ENCODE data around the gene MRAS. TPM values are rescaled to one million over a fixed set of nuclear protein-coding genes. Genes with fewer than 3 reads are reported as not detected.

The MRAS gene
- polyA plus RNA-seq, 1 donor (not counting 4 experiments of a cell fraction or from before 2014, with no cell fraction given), result 7.7 TPM

GRCh38 chr3:138404121-138404520 lies 55.7 kb downstream of the MRAS start:
- Histone ChIP-seq H3K79me2 (ENCODE audit: control insufficient read depth, insufficient read depth, low read length) (no peaks in the 10 kb centered on the region), H3K9me1 (ENCODE audit: control insufficient read depth, extremely low read depth, insufficient read depth, low read length) (no peaks in the 10 kb centered on the region), H3K9me3 (ENCODE audit: control insufficient read depth, low read depth, low read length) (no peaks in the 10 kb centered on the region), H3K4me1 (ENCODE audit: control insufficient read depth, extremely low read depth, insufficient read depth, low read length) (no peaks in the 10 kb centered on the region), H3K9ac (ENCODE audit: control insufficient read depth, extremely low read depth, insufficient read depth, low read length) (no peak overlapping the region), H3K27ac (ENCODE audit: control insufficient read depth, insufficient read depth, low read length) (no peak overlapping the region), H3K4me3 (ENCODE audit: control insufficient read depth in 2 of 3, extremely low read depth in 1 of 3, insufficient read depth in 2 of 3, low read depth in 1 of 3, low read length in 3 of 3) (no peak overlapping the region), H4K20me1 (ENCODE audit: control insufficient read depth, extremely low read depth, insufficient read depth, low read length) (no peaks in the 10 kb centered on the region), H2AFZ (ENCODE audit: control insufficient read depth, low read length) (no peak overlapping the region), H3K27me3 (ENCODE audit: control insufficient read depth, extremely low read depth, insufficient read depth, low read length) (peaks cover 3% of the 10 kb centered on the region), H3K36me3 (ENCODE audit: control insufficient read depth in 2 of 2, extremely low read depth in 1 of 2, insufficient read depth in 2 of 2, low read length in 2 of 2) (no peaks in the 10 kb centered on the region), H3K4me2 (ENCODE audit: control insufficient read depth, extremely low read depth, insufficient read depth, low read depth, low read length) (no peak overlapping the region)
- dilution Hi-C loops (cut with MboI; ENCODE audit: extremely low pct_ligation_motif_present, low sequenced_read_pairs), result no loop called here
- TF ChIP-seq CTCF (optimal IDR thresholded peaks at IDR 0.05 in 1 of 3, IDR thresholded peaks at IDR 0.05 in 1 of 3, conservative IDR thresholded peaks at IDR 0.05 in 1 of 3; ENCODE audit: extremely low read depth in 1 of 3, insufficient read depth in 2 of 3, low read length in 3 of 3) (no peak), EZH2 (IDR thresholded peaks at IDR 0.05; ENCODE audit: low read length) (no peak)
- DNase-seq (ENCODE audit: low read depth, low spot score), result no peak
- FAIRE-seq, result no peak

GRCh38 chr3:138405001-138405400 lies 56.6 kb downstream of the MRAS start:
- Histone ChIP-seq H3K4me1 (ENCODE audit: control insufficient read depth, extremely low read depth, insufficient read depth, low read length) (no peaks in the 10 kb centered on the region), H4K20me1 (ENCODE audit: control insufficient read depth, extremely low read depth, insufficient read depth, low read length) (no peaks in the 10 kb centered on the region), H3K9me1 (ENCODE audit: control insufficient read depth, extremely low read depth, insufficient read depth, low read length) (no peaks in the 10 kb centered on the region), H3K27me3 (ENCODE audit: control insufficient read depth, extremely low read depth, insufficient read depth, low read length) (peaks cover 3% of the 10 kb centered on the region), H3K36me3 (ENCODE audit: control insufficient read depth in 2 of 2, extremely low read depth in 1 of 2, insufficient read depth in 2 of 2, low read length in 2 of 2) (no peaks in the 10 kb centered on the region), H3K9ac (ENCODE audit: control insufficient read depth, extremely low read depth, insufficient read depth, low read length) (no peak overlapping the region), H2AFZ (ENCODE audit: control insufficient read depth, low read length) (no peak overlapping the region), H3K79me2 (ENCODE audit: control insufficient read depth, insufficient read depth, low read length) (no peaks in the 10 kb centered on the region), H3K27ac (ENCODE audit: control insufficient read depth, insufficient read depth, low read length) (no peak overlapping the region), H3K9me3 (ENCODE audit: control insufficient read depth, low read depth, low read length) (no peaks in the 10 kb centered on the region), H3K4me2 (ENCODE audit: control insufficient read depth, extremely low read depth, insufficient read depth, low read depth, low read length) (no peak overlapping the region), H3K4me3 (ENCODE audit: control insufficient read depth in 2 of 3, extremely low read depth in 1 of 3, insufficient read depth in 2 of 3, low read depth in 1 of 3, low read length in 3 of 3) (no peak overlapping the region)
- FAIRE-seq (no peak), DNase-seq (ENCODE audit: low read depth, low spot score) (no peak)
- dilution Hi-C loops (cut with MboI; ENCODE audit: extremely low pct_ligation_motif_present, low sequenced_read_pairs), result no loop called here
- no peak for TF ChIP-seq EZH2 (IDR thresholded peaks at IDR 0.05; ENCODE audit: low read length)
- TF ChIP-seq CTCF (optimal IDR thresholded peaks at IDR 0.05 in 1 of 3, IDR thresholded peaks at IDR 0.05 in 1 of 3, conservative IDR thresholded peaks at IDR 0.05 in 1 of 3; ENCODE audit: extremely low read depth in 1 of 3, insufficient read depth in 2 of 3, low read length in 3 of 3), result no peak
